Duodenal mucosa (tissue), 2 donors: ENCODE measurements around the gene KCNJ14.

Source experiments
- H3K27ac ChIP-seq: one replicate; pipeline ENCODE4 v1.7.0; 2013; ENCODE audit warnings: low read depth, low read length
- H3K27me3 ChIP-seq, 2 donors: one replicate each; pipeline ENCODE4 v1.7.0; 2013; ENCODE audit warnings: low read length in 2 of 2, control low read depth in 1 of 2; ENCODE audit not compliant: insufficient read depth in 2 of 2, control insufficient read depth in 1 of 2
- H3K36me3 ChIP-seq, 2 donors: one replicate each; pipeline ENCODE4 v1.7.0; 2013; ENCODE audit warnings: low read length in 2 of 2, control low read depth in 1 of 2; ENCODE audit not compliant: insufficient read depth in 2 of 2, control insufficient read depth in 1 of 2
- H3K4me1 ChIP-seq, 2 donors: one replicate each; pipeline ENCODE4 v1.7.0; 2013; ENCODE audit warnings: low read length in 2 of 2, control low read depth in 1 of 2; ENCODE audit not compliant: insufficient read depth in 2 of 2, control insufficient read depth in 1 of 2
- H3K4me3 ChIP-seq, 2 donors: one replicate each; pipeline ENCODE4 v1.7.0; 2013; ENCODE audit warnings: low read length in 2 of 2, low read depth in 1 of 2
- H3K9ac ChIP-seq, 2 donors: one replicate each; pipeline ENCODE4 v1.7.0; 2013; ENCODE audit warnings: low read length in 2 of 2, low read depth in 1 of 2
- H3K9me3 ChIP-seq, 2 donors: one replicate each; pipeline ENCODE4 v1.7.0; 2013; ENCODE audit warnings: low read length in 2 of 2, control low read depth in 1 of 2; ENCODE audit not compliant: control insufficient read depth in 1 of 2

Gene KCNJ14

DNA sequence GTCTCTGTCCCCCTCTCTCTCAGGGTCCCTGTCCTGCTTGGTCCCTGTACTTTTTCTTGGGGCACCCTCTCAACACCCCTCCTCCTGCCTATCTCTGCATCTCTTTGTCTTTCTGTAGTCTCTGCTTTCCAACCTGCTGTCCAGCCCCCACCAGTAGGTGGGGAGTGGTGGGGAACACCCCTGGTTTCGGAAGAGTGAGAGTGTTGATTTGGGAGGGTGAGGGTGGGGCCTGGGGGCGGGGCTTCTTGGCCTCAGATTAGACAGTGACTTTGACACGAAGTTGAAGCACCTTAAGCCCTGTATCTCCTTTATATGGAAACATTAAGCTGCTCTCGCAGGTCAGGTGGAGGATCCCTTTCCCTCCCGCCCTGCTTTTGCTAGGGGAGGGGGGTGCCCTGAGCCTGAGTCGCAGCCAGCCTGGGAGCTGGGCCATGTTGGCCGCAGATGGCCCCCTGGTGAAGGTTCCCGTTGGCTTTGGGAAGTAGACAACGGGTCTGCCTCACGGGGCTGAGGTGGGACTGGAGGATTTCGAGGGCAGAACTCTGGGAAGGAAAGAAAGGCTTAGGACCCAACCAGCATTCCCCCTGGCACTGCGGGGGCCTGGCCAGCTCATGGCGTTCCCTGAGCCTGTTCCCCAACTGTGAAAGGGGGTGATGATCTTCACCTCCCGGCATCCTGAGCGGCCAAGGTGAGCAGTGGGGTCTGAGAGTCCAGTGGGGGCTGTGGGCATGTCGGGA is at the start of gene KCNJ14:
TSS of gene KCNJ14 (plus strand) at position 404 of the 737 bp plus-strand sequence. CDS start 6,151 bp downstream, outside the sequence.
- H3K27me3 ChIP-seq, result no peaks in the 10 kb centered on the region
- no peak within 1 kb of the TSS for H3K27ac ChIP-seq
- no peaks in the 10 kb centered on the region for H3K9me3 ChIP-seq
- no peak within 1 kb of the TSS for H3K4me3 ChIP-seq
- peaks cover 27 to 52% of the 10 kb centered on the region in 2 donors for H3K36me3 ChIP-seq
- no peak within 1 kb of the TSS for H3K9ac ChIP-seq
- H3K4me1 ChIP-seq, result no peaks in the 10 kb centered on the region

DNA sequence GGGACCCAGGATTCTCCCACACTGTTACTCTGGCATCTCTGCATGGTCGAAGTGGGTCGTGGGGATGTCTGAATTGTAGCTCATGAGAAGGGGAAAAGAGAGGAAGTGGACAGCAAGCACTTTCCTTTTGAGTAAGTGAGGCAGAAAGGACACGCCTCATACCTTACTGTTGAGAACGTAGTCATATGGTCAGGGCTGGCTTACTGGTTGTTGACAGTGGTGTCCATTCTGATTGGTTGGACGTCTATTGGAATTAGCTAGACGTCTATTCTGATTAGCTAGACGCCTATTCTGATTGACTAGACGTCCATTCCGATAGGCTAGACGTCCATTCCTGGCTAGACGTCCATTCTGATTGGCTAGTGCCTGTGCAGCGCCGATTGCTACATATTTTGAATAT is 49.5 kb upstream of the KCNJ14 start:
- H3K9me3 ChIP-seq, result no peaks in the 10 kb centered on the region
- H3K36me3 ChIP-seq, result no peaks in the 10 kb centered on the region
- no peak overlapping the region for H3K4me3 ChIP-seq
- H3K9ac ChIP-seq, result no peak overlapping the region
- no peaks in the 10 kb centered on the region for H3K27me3 ChIP-seq
- no peak overlapping the region for H3K27ac ChIP-seq
- H3K4me1 ChIP-seq, result no peaks in the 10 kb centered on the region

DNA sequence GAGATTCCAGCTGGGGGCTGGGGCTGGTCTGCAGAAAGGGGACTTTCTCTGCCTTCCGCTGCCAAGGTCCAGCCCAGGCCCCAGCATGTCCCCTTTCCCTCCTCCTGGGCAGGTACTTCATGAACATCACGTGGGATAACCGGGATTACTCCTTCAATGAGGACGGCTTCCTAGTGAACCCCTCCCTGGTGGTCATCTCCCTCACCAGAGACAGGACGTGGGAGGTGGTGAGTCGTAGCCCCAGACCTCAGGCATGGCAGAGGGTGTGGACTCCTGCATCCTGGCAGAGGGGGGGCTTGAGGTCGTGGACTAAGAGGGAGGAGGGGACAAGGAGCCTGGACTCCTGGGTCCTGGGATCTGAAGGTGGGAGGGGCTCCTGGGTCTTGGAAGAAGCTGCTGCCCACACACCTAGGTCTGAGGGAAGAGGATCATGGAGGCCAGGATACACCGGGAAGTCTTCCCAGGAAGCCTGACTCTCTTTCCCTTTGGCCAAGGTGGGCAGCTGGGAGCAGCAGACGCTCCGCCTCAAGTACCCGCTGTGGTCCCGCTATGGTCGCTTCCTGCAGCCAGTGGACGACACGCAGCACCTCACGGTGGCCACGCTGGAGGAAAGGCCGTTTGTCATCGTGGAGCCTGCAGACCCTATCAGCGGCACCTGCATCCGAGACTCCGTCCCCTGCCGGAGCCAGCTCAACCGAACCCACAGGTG is 41.3 kb upstream of the KCNJ14 start:
- Histone ChIP-seq H3K27me3 (peaks cover 0 to 14% of the 10 kb centered on the region in 2 donors), H3K27ac (no peak overlapping the region), H3K4me3 (peak overlapping the region; percentile 46 to 53), H3K4me1 (peaks cover 7 to 10% of the 10 kb centered on the region in 2 donors), H3K9me3 (no peaks in the 10 kb centered on the region), H3K9ac (no peak overlapping the region), H3K36me3 (no peaks in the 10 kb centered on the region)

DNA sequence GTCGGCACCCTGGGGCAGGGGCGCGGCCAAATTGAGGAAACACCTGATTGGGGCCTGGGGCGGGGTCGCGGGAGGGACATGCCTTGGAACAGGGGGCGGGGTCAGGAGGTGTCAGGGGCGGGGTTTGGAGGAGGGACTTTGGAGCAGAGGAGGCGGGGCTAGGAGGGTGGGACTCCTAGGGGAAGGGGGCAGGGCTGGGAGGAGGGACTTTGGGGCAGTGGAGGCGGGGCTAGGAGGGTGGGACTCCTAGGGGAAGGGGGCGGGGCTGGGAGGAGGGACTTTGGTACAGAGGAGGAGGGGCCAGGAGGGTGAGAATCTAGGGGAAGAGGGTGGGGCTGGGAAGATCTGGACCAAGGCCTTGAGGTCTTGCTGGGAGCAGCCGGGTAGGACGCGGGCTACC is 40.0 kb upstream of the KCNJ14 start:
- no peaks in the 10 kb centered on the region for H3K9me3 ChIP-seq
- H3K4me3 ChIP-seq, result peak overlapping the region in 1 of 2 donors; percentile 40
- H3K36me3 ChIP-seq, result no peaks in the 10 kb centered on the region
- peaks cover 0 to 14% of the 10 kb centered on the region in 2 donors for H3K27me3 ChIP-seq
- no peak overlapping the region for H3K27ac ChIP-seq
- H3K9ac ChIP-seq, result no peak overlapping the region
- H3K4me1 ChIP-seq, result peaks cover 7 to 10% of the 10 kb centered on the region in 2 donors

DNA sequence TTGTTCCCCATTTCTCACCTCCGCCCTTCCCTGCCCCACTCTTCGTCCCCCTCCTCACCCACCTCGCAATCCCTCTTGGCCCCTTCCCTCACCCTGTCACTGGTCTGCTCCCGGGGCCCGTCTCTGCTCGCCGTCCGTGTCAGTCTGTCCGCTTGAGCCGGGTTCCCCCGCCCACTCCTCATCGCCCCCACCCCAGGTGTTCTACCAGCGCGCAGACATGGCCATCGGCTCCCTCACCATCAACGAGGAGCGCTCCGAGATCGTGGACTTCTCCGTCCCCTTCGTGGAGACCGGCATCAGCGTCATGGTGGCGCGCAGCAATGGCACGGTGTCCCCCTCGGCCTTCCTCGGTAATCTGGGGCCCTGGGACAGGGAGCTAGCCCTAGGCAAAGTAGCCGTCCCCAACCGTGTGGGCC is 39.6 kb upstream of the KCNJ14 start:
- no peak overlapping the region for H3K27ac ChIP-seq
- no peak overlapping the region for H3K9ac ChIP-seq
- no peaks in the 10 kb centered on the region for H3K36me3 ChIP-seq
- H3K4me1 ChIP-seq, result peaks cover 7 to 10% of the 10 kb centered on the region in 2 donors
- H3K27me3 ChIP-seq, result peaks cover 0 to 14% of the 10 kb centered on the region in 2 donors
- H3K9me3 ChIP-seq, result no peaks in the 10 kb centered on the region
- peak overlapping the region in 1 of 2 donors; percentile 40 for H3K4me3 ChIP-seq

DNA sequence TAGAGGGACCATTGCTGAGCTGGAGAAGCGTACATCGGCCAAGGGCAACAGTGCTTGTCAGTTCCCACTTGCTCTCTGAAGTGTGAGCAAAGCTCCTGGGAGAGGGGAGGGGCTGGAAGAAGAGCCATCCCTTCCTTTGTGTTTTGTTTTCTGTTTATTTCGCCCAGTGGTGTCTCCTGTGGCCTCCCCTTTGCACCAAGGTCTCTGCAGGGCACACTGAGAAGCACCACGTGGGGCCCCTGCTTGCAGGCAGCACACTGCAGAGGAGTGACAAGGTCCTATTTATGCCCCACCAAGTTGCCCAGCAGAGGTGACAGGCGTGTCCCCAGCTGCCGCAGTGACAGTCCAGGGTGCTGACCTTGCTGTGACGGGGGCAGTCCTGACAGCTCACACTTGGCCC is 38.0 kb upstream of the KCNJ14 start:
- Histone ChIP-seq H3K9ac (no peak overlapping the region), H3K36me3 (no peaks in the 10 kb centered on the region), H3K27ac (no peak overlapping the region), H3K4me3 (no peak overlapping the region), H3K9me3 (no peaks in the 10 kb centered on the region), H3K27me3 (peaks cover 0 to 14% of the 10 kb centered on the region in 2 donors), H3K4me1 (peaks cover 7 to 10% of the 10 kb centered on the region in 2 donors)

DNA sequence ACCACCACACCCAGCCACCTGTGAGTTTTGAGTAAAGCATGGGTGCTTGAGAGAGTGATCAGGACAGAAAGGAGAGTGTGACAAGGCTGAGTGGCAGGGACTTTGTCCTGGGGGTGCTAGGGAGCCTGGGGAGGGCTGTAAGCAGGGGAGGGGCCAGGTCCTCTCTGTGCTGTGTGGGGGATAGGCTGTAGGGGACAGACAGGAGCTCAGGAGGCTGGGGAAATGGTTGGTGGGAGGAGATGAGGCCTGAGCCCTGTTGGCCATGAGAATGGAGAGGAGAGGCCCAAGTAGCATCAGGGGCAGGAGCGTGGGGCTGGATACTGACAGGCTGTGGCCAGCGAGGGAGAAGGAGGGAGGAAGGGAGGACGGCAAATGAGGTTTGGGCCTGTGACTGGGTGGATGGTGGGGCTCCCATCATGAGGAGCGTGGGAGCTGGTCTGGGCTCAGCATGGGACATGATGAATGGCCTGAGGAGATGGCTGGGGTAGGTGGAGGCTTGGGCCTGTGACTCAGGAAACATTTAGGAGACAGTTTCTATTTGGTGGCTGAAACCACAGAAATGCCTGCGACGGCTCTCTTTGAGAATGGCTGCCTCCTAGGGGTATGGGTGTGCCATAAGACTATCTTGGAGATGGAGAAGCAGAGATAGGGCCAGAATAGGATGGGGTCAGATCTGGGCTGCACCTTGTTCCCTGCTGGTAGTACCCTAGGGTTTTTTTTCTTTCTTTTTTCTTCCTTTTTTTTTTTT is 36.9 kb upstream of the KCNJ14 start:
- H3K4me1 ChIP-seq, result peaks cover 7 to 10% of the 10 kb centered on the region in 2 donors
- peaks cover 0 to 14% of the 10 kb centered on the region in 2 donors for H3K27me3 ChIP-seq
- no peak overlapping the region for H3K4me3 ChIP-seq
- H3K9me3 ChIP-seq, result no peaks in the 10 kb centered on the region
- H3K9ac ChIP-seq, result no peak overlapping the region
- no peaks in the 10 kb centered on the region for H3K36me3 ChIP-seq
- H3K27ac ChIP-seq, result no peak overlapping the region

DNA sequence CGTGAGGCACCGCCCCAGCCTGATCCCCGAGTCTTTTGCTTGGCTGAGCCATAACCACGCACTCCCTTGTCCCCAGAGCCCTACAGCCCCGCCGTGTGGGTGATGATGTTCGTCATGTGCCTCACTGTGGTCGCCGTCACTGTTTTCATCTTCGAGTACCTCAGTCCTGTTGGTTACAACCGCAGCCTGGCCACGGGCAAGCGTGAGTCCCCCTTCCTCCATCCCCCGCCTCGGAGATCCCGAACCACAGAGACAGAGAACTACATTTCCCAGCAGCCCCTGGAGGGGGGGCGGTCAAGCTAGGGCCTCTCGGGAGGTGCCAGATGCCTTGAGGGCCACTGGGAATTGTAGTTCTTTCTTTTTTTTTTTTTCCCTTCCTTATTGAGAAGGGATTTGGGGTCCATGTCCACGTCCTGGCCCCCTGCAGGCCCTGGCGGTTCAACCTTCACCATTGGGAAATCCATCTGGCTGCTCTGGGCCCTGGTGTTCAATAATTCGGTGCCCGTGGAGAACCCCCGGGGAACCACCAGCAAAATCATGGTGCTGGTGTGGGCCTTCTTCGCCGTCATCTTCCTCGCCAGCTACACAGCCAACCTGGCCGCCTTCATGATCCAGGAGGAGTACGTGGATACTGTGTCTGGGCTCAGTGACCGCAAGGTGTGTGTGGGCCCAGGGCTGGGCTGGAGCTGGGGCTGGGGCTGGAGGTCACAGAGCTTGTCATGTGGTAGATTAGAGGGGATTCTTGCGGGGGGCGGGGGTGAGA is 36.0 kb upstream of the KCNJ14 start:
- Histone ChIP-seq H3K4me3 (peak overlapping the region in 1 of 2 donors; percentile 57), H3K9ac (no peak overlapping the region), H3K36me3 (no peaks in the 10 kb centered on the region), H3K9me3 (no peaks in the 10 kb centered on the region), H3K4me1 (peaks cover 7 to 10% of the 10 kb centered on the region in 2 donors), H3K27ac (no peak overlapping the region), H3K27me3 (peaks cover 0 to 14% of the 10 kb centered on the region in 2 donors)

DNA sequence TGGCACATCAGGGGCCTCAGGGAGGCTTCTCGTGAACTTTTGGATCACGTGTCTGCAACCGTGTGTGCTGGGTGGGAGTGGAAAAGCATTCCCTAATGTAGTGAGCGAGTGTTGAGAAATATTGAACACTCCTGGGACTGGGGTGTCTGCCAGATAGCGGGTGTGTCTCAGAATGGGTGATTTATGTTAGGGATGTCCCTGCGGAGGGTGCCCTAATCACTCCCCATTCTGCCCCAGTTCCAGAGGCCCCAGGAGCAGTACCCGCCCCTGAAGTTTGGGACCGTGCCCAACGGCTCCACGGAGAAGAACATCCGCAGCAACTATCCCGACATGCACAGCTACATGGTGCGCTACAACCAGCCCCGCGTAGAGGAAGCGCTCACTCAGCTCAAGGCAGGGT is 33.8 kb upstream of the KCNJ14 start:
- Histone ChIP-seq H3K27ac (no peak overlapping the region), H3K4me3 (no peak overlapping the region), H3K9ac (no peak overlapping the region), H3K27me3 (peaks cover 0 to 6% of the 10 kb centered on the region in 2 donors), H3K4me1 (peaks cover 0 to 4% of the 10 kb centered on the region in 2 donors), H3K36me3 (no peaks in the 10 kb centered on the region), H3K9me3 (no peaks in the 10 kb centered on the region)
